Endodermal cell (in vitro differentiated cells): ENCODE data around the gene KRT38. TPM values are rescaled to one million over a fixed set of nuclear protein-coding genes. Genes with fewer than 3 reads are reported as not detected.

Source experiments
- DNase-seq: peaks from one replicate; pipeline ENCODE4 v3.0.0-alpha.2; 2017
- H3K27ac ChIP-seq: 2 replicates; pipeline ENCODE4 v1.5.1; 2013; ENCODE audit warnings: mild to moderate bottlenecking, low read depth, low read length, moderate library complexity
- H3K27me3 ChIP-seq: 2 replicates; pipeline ENCODE4 v1.6.1; 2013; ENCODE audit warnings: mild to moderate bottlenecking, low read length, moderate library complexity; ENCODE audit not compliant: insufficient read depth, control insufficient read depth, poor library complexity, severe bottlenecking
- H3K36me3 ChIP-seq: 2 replicates; pipeline ENCODE4 v1.7.0; 2013; ENCODE audit warnings: mild to moderate bottlenecking, low read length, moderate library complexity; ENCODE audit not compliant: control insufficient read depth, insufficient read depth
- H3K4me1 ChIP-seq: one replicate; pipeline ENCODE4 v1.7.0; 2013; ENCODE audit warnings: low read length; ENCODE audit not compliant: control insufficient read depth, insufficient read depth
- H3K4me3 ChIP-seq: 2 replicates; pipeline ENCODE4 v1.5.1; 2013; ENCODE audit warnings: mild to moderate bottlenecking, low read length, moderate library complexity
- H3K9ac ChIP-seq: 2 replicates; pipeline ENCODE4 v1.6.1; 2013; ENCODE audit warnings: mild to moderate bottlenecking, low read length, moderate library complexity; ENCODE audit not compliant: poor library complexity, severe bottlenecking; ENCODE audit errors: extremely low read depth
- H3K9me3 ChIP-seq: 2 replicates; pipeline ENCODE4 v1.6.1; 2013; ENCODE audit warnings: mild to moderate bottlenecking, low read length, moderate library complexity; ENCODE audit not compliant: control insufficient read depth
- H3K27ac Mint-ChIP-seq: 2 replicates; pipeline ENCODE4 v1.8.0; 2020; ENCODE audit warnings: mixed read lengths
- H3K27me3 Mint-ChIP-seq: 2 replicates; pipeline ENCODE4 v1.8.0; 2021; ENCODE audit warnings: mild to moderate bottlenecking, mixed read lengths; ENCODE audit not compliant: insufficient read depth
- H3K36me3 Mint-ChIP-seq: 2 replicates; pipeline ENCODE4 v1.8.0; 2020; ENCODE audit warnings: low read depth, mixed read lengths
- H3K4me1 Mint-ChIP-seq: 2 replicates; pipeline ENCODE4 v1.8.0; 2020; ENCODE audit warnings: mixed read lengths
- H3K4me3 Mint-ChIP-seq: 2 replicates; pipeline ENCODE4 v1.8.0; 2020; ENCODE audit warnings: mild to moderate bottlenecking, moderate library complexity, mixed read lengths
- H3K9me3 Mint-ChIP-seq: 2 replicates; pipeline ENCODE4 v1.8.0; 2020; ENCODE audit warnings: mild to moderate bottlenecking, mixed read lengths
- CTCF ChIP-seq: fragments of 200-600 bp; sonication (generic); conservative IDR thresholded peaks from 2 replicates; pipeline ENCODE4 v1.5.0; 2021; ENCODE audit warnings: antibody characterized with exemption, mild to moderate bottlenecking
- WGBS, 2 experiments: methylation state at CpG; one replicate each; pipeline versions ENCODE4 v1.1.5 to v1.1.7; 2013; ENCODE audit warnings: missing lambda C conversion rate in 2 of 2, mixed read lengths in 1 of 2; ENCODE audit not compliant: insufficient coverage in 1 of 2, insufficient read length in 1 of 2; 5-methylcytosine and 5-hydroxymethylcytosine counted together
- total RNA-seq, 2 donors: library from RNA; stranded (reverse); fragmentation: NEBNext Ultra II Directional in 1 of 2; extraction: Animal tissue kit (Norgen Biotek cat#: 25700) in 1 of 2; gene quantifications; 2 replicates in 1 of 2; 3 replicates in 1 of 2; pipeline ENCODE4 v1.2.1, GENCODE V29; 2021

Gene KRT38
- total RNA-seq, 2 donors from 2014 or later = not detected

GRCh38 chr17:41387670-41388069, 53.1 kb downstream of the KRT38 start:
- Mint-ChIP-seq H3K27me3 (no peaks in the 10 kb centered on the region), H3K27ac (no peak overlapping the region)

GRCh38 chr17:41386227-41386626, 54.6 kb downstream of the KRT38 start:
- Histone ChIP-seq H3K27me3 (no peaks in the 10 kb centered on the region), H3K4me3 (no peak overlapping the region), H3K9me3 (no peaks in the 10 kb centered on the region), H3K27ac (no peak overlapping the region), H3K9ac (no peak overlapping the region), H3K4me1 (no peaks in the 10 kb centered on the region), H3K36me3 (no peaks in the 10 kb centered on the region)
- no peak for DNase-seq
- H3K4me1 Mint-ChIP-seq = no peaks in the 10 kb centered on the region
- no peaks in the 10 kb centered on the region for H3K36me3 Mint-ChIP-seq
- peaks cover 6% of the 10 kb centered on the region for H3K9me3 Mint-ChIP-seq
- 100% methylated on average over 1 of the region's 1 CpG for WGBS, 2 experiments
- H3K4me3 Mint-ChIP-seq = no peak overlapping the region
- no peak for TF ChIP-seq CTCF
- H3K27ac Mint-ChIP-seq = no peak overlapping the region
- H3K27me3 Mint-ChIP-seq = no peaks in the 10 kb centered on the region

More at GRCh38 chr17:41387670-41388069, 53.1 kb downstream of the KRT38 start:
- no peak overlapping the region for H3K27ac ChIP-seq
- peak; percentile 20 for DNase-seq
- WGBS, 2 experiments = 82 to 100% methylated on average over 2 to 4 of the region's 4 CpGs
- no peak overlapping the region for H3K4me3 ChIP-seq
- TF ChIP-seq CTCF = no peak
- H3K9ac ChIP-seq = no peak overlapping the region
- H3K4me1 Mint-ChIP-seq = no peaks in the 10 kb centered on the region
- H3K36me3 Mint-ChIP-seq = no peaks in the 10 kb centered on the region
- no peak overlapping the region for H3K4me3 Mint-ChIP-seq
- no peaks in the 10 kb centered on the region for H3K27me3 ChIP-seq
- no peaks in the 10 kb centered on the region for H3K4me1 ChIP-seq
- H3K9me3 ChIP-seq = no peaks in the 10 kb centered on the region
- H3K36me3 ChIP-seq = no peaks in the 10 kb centered on the region
- H3K9me3 Mint-ChIP-seq = peaks cover 6% of the 10 kb centered on the region

Other genes starting within 250 kb of the KRT38 start
- not detected for gene KRTAP9-2, start 214.3 kb downstream of the KRT38 start, total RNA-seq
- not detected for gene KRTAP9-3, start 208.5 kb downstream of the KRT38 start, total RNA-seq
- not detected for gene KRTAP9-8, start 203.0 kb downstream of the KRT38 start, total RNA-seq
- not detected for gene KRTAP9-4, start 191.3 kb downstream of the KRT38 start, total RNA-seq
- not detected for gene KRTAP9-9, start 185.6 kb downstream of the KRT38 start, total RNA-seq
- gene KRTAP9-6, start 175.6 kb downstream of the KRT38 start, total RNA-seq = not detected
- not detected for gene KRTAP9-7, start 165.3 kb downstream of the KRT38 start, total RNA-seq
- gene KRTAP29-1, start 138.1 kb downstream of the KRT38 start, total RNA-seq = not detected
- gene KRTAP16-1, start 131.7 kb downstream of the KRT38 start, total RNA-seq = not detected
- under 1 TPM; 0.46 to 0.48 TPM for gene KRTAP17-1, start 125.3 kb downstream of the KRT38 start, total RNA-seq
- not detected for gene KRT33A, start 90.2 kb downstream of the KRT38 start, total RNA-seq
- not detected for gene KRT33B, start 71.2 kb downstream of the KRT38 start, total RNA-seq
- gene KRT34, start 58.7 kb downstream of the KRT38 start, total RNA-seq = not detected
- gene KRT31, start 43.4 kb downstream of the KRT38 start, total RNA-seq = not detected
- not detected for gene KRT37, start 16.4 kb downstream of the KRT38 start, total RNA-seq
- not detected for gene KRT32, start 26.4 kb upstream of the KRT38 start, total RNA-seq
- not detected for gene KRT35, start 40.2 kb upstream of the KRT38 start, total RNA-seq
- not detected for gene KRT36, start 48.9 kb upstream of the KRT38 start, total RNA-seq
- gene KRT13, start 64.6 kb upstream of the KRT38 start, total RNA-seq = not detected
- 1 to 10 TPM in 1 of 2 donors, under 1 TPM in 1; 0.95 to 1.2 TPM for gene KRT15, start 77.9 kb upstream of the KRT38 start, total RNA-seq
- 1,000 to 10,000 TPM in 1 of 2 donors, 100 to 1,000 TPM in 1; 750 to 1,012 TPM for gene KRT19, start 87.3 kb upstream of the KRT38 start, total RNA-seq
- not detected for gene KRT9, start 131.1 kb upstream of the KRT38 start, total RNA-seq
- not detected for gene KRT14, start 145.9 kb upstream of the KRT38 start, total RNA-seq
- not detected for gene KRT16, start 171.8 kb upstream of the KRT38 start, total RNA-seq
- gene KRT17, start 183.6 kb upstream of the KRT38 start, total RNA-seq = not detected
- gene EIF1, start 247.9 kb upstream of the KRT38 start, total RNA-seq = 100 to 1,000 TPM; 526 to 573 TPM